Heart left ventricle (tissue), 16 donors: ENCODE data around the gene TRIM33. TPM values are rescaled to one million over a fixed set of nuclear protein-coding genes. Genes with fewer than 3 reads are reported as not detected.

Source experiments
- ATAC-seq, 4 donors: fragments of 200-7000 bp; cut with Tn5 transposase; one replicate each; pipeline ENCODE4 v1.9.1; 2020 to 2022; ENCODE audit warnings: moderate library complexity in 4 of 4, mild to moderate bottlenecking in 3 of 4, moderate number of reproducible peaks in 1 of 4
- DNase-seq, 5 donors: peaks; one replicate each; pipeline ENCODE4 v3.0.0-alpha.2; 2020
- H3K27ac ChIP-seq, 12 donors: fragments of 200-600 bp; sonication (generic) in 4 of 12; one replicate each; pipeline versions ENCODE4 v1.5.0 to v1.8.0; 2016 to 2022; ENCODE audit warnings: mild to moderate bottlenecking in 2 of 12
- H3K27me3 ChIP-seq, 9 donors: fragments of 200-600 bp; sonication (generic) in 2 of 9; one replicate each; pipeline versions ENCODE4 v1.5.1 to v1.8.0; 2016 to 2022; ENCODE audit warnings: mild to moderate bottlenecking in 3 of 9
- H3K36me3 ChIP-seq, 9 donors: fragments of 200-600 bp; sonication (generic) in 2 of 9; one replicate each; pipeline versions ENCODE4 v1.5.0 to v1.8.0; 2018 to 2022; ENCODE audit warnings: mild to moderate bottlenecking in 2 of 9
- H3K4me1 ChIP-seq, 12 donors: fragments of 200-600 bp; sonication (generic) in 4 of 12; one replicate each; pipeline versions ENCODE4 v1.5.0 to v1.8.0; 2016 to 2022; ENCODE audit warnings: mild to moderate bottlenecking in 3 of 12
- H3K4me3 ChIP-seq, 12 donors: fragments of 200-600 bp; sonication (generic) in 4 of 12; one replicate each; pipeline versions ENCODE4 v1.5.0 to v1.8.0; 2017 to 2022; ENCODE audit warnings: mild to moderate bottlenecking in 9 of 12, moderate library complexity in 4 of 12
- H3K9me3 ChIP-seq, 12 donors: fragments of 200-600 bp; sonication (generic) in 4 of 12; one replicate each; pipeline versions ENCODE4 v1.5.0 to v1.8.0; 2016 to 2022; ENCODE audit warnings: mild to moderate bottlenecking in 1 of 12
- CTCF ChIP-seq, 12 donors: fragments of 200-600 bp; sonication (generic) in 4 of 12; IDR thresholded peaks; one replicate each; pipeline versions ENCODE4 v1.5.0 to v1.8.0; 2018 to 2022; ENCODE audit warnings: antibody characterized with exemption in 12 of 12, mild to moderate bottlenecking in 5 of 12
- POLR2A ChIP-seq, 2 donors: fragments of 450-650 bp; IDR thresholded peaks; one replicate each; pipeline ENCODE4 v1.6.1; 2017; ENCODE audit warnings: antibody characterized with exemption in 2 of 2, mild to moderate bottlenecking in 2 of 2, moderate library complexity in 2 of 2
- WGBS, 4 donors: extraction: QIAGEN DNeasy Blood & Tissue Kit in 2 of 4; methylation state at CpG; one replicate each; pipeline versions ENCODE4 v1.1.5 to v1.1.7; 2013 to 2018; 5-methylcytosine and 5-hydroxymethylcytosine counted together
- intact Hi-C, 10 donors: fragments of 100-400 bp; cut with DNase I; formaldehyde crosslinking; loops; one replicate each; pipeline versions ENCODE4 v1.11.1 to v1.14.2; 2022
- polyA plus RNA-seq, 2 donors: library from polyadenylated mRNA; stranded (reverse); fragments of 200-250 nt; gene quantifications; one replicate each; pipeline ENCODE4 v1.2.3, GENCODE V29; 2013
- total RNA-seq, 9 donors: library from RNA; depleted of rRNA in 2 of 9; stranded (reverse); fragments of >200 nt in 2 of 9; fragmentation: NEBNext Ultra II Directional in 3 of 9; extraction: Animal tissue kit (Norgen Biotek cat#: 25700) in 3 of 9; gene quantifications; one replicate each; pipeline versions ENCODE4 v1.1.0 to v1.2.4, GENCODE V29; 2016 to 2023
- donor health status: ischemic (EF 13 %, LVEDD 7.1; RV severe dilation, severe dysfunction).
- donor health status: healthy with polysubstance abuse.
- donor health status: DM: no; HTN: yes; CAD: no.
- donor health status: DM: no; HTN: no; CAD: no.
- donor health status: ischemic (EF 25% LVEDD 6.9; RV normal size, moderate dysfunction).
- donor health status: ischemic (EF 25% LVEDD 5.7; RV mildly dilated, moderate dysfunction).
- donor health status: healthy.
- donor health status: DM: yes; HTN: yes; CAD: no.
- donor health status: ischemic (EF 35%, LVEDD 5.7; RV mildly dilated, moderate dysfunction).
- donor health status: nonischemic (EF 11% LVEDD 7.7; RV severe dilation, severe dysfunction).
- donor health status: DM: yes; HTN: yes; CAD: no.
- donor health status: PGD.
- donor health status: ischemic (EF 29% LVEDD 5.4; RV normal size, mild dysfunction).
- donor health status: nonischemic (EF 23%, LVEDD 6.1; RV moderate dilation, normal function).

TRIM33 gene
- total and polyA plus RNA-seq, 11 donors = 6.1 to 30.8 (median 17.3) TPM

DNA sequence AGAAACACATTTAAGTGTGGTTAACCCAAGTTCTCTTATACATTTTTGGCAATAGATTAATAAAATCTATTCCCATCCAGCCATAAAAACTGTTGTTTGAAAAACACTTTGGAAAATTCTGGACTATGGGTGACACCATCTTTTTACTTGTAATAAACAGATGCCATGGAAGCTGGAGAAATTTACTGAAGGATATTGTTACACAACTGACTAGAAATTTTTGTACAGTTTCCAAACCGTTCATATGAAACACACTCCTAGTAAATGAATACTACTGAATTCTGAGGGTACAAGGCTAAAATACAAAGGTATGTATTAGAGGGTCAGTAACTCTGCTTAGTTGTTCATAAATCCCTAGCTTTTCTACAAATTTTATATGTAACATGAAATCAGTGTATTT lies 48.7 kb downstream of the TRIM33 start:
- intact Hi-C loops = no loop called here
- peaks cover 0 to 40% (median 6%) of the 10 kb centered on the region in 9 donors for H3K36me3 ChIP-seq
- H3K4me1 ChIP-seq = peaks cover 0 to 31% (median 3%) of the 10 kb centered on the region in 12 donors
- peaks cover 0 to 3% (median 0%) of the 10 kb centered on the region in 12 donors for H3K9me3 ChIP-seq
- no peaks in the 10 kb centered on the region for H3K27me3 ChIP-seq
- 84 to 96% (median 92%) methylated on average over 1 of the region's 1 CpG for WGBS, 4 donors
- no peak overlapping the region for H3K27ac ChIP-seq
- ATAC-seq = no peak
- H3K4me3 ChIP-seq = no peak overlapping the region
- DNase-seq = no peak
- TF ChIP-seq CTCF (IDR thresholded peaks at IDR 0.05) (no peak), POLR2A (IDR thresholded peaks at IDR 0.05) (no peak)

GRCh38 chr1:114458237-114458777 lies 52.7 kb downstream of the TRIM33 start:
- intact Hi-C loops = no loop called here
- ATAC-seq = peak in 3 of 4 donors; percentile 26 to 53 (median 27)
- H3K4me3 ChIP-seq = no peak overlapping the region
- DNase-seq = no peak
- H3K27ac ChIP-seq = peak overlapping the region in 3 of 12 donors; percentile 11 to 45 (median 29)
- peaks cover 0 to 26% (median 5%) of the 10 kb centered on the region in 12 donors for H3K4me1 ChIP-seq
- no peaks in the 10 kb centered on the region for H3K27me3 ChIP-seq
- peaks cover 0 to 60% (median 28%) of the 10 kb centered on the region in 9 donors for H3K36me3 ChIP-seq
- peaks cover 0 to 3% (median 0%) of the 10 kb centered on the region in 12 donors for H3K9me3 ChIP-seq
- TF ChIP-seq CTCF (IDR thresholded peaks at IDR 0.05) (no peak), POLR2A (IDR thresholded peaks at IDR 0.05) (no peak)

DNA sequence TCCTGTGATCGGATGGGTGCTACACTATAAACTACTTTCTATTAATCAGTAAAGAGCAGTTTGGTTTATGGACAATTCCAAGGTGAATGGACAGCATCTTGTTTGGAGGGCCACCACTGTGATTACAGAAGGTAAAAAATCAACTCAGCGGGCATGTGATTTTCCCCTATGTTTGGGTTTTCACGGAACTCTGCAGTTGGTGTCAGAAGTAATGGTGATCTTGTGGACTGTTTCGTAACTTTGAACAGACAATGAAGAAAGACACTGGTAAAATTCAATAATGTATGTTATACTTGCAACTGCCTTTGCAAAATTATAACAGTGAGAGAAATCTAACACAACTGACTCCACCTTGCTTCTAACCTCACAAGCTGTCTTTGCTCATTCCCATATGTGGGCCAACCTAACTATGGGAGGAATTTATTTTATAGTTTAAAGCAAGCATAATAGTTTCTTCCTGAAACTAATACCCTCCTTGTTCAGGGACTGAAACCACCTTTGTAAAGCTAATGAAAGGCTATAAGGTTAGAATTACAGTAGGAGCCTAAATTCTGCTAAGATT lies 53.2 kb downstream of the TRIM33 start:
- intact Hi-C loops = no loop called here
- DNase-seq (no peak), ATAC-seq (no peak)
- no peak overlapping the region for H3K4me3 ChIP-seq
- H3K27me3 ChIP-seq = no peaks in the 10 kb centered on the region
- TF ChIP-seq POLR2A (IDR thresholded peaks at IDR 0.05) (no peak), CTCF (IDR thresholded peaks at IDR 0.05) (no peak)
- H3K9me3 ChIP-seq = peaks cover 0 to 3% (median 0%) of the 10 kb centered on the region in 12 donors
- peaks cover 0 to 62% (median 30%) of the 10 kb centered on the region in 9 donors for H3K36me3 ChIP-seq
- WGBS, 4 donors = 84 to 97% (median 91%) methylated on average over 4 of the region's 4 CpGs
- peak overlapping the region in 2 of 12 donors; percentile 3 to 29 for H3K27ac ChIP-seq
- peaks cover 0 to 26% (median 5%) of the 10 kb centered on the region in 12 donors for H3K4me1 ChIP-seq

DNA sequence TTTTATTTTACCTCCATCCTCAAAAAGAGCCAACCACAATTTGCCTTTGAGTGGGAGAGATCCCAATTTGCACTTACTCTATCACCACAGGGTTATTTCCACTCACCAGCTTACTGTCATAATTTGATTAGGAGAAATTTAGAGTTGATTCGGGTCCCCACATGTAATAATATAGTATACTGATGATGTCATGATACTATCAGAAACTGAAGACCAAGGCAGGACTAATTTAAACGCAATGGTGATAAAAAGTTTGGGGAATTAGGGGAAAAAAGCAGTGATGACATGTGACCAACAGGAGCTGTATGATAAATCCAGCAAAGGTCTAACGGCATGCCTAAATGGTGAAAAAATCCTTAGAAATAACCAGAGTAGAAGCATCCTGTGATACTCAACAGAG lies 54.4 kb downstream of the TRIM33 start:
- DNase-seq (no peak), ATAC-seq (no peak)
- Histone ChIP-seq H3K27ac (no peak overlapping the region), H3K4me3 (no peak overlapping the region), H3K4me1 (peaks cover 0 to 26% (median 5%) of the 10 kb centered on the region in 12 donors), H3K36me3 (peaks cover 0 to 60% (median 33%) of the 10 kb centered on the region in 9 donors), H3K27me3 (no peaks in the 10 kb centered on the region), H3K9me3 (peaks cover 0 to 3% (median 0%) of the 10 kb centered on the region in 12 donors)
- 77 to 88% (median 83%) methylated on average over 3 of the region's 3 CpGs for WGBS, 4 donors
- TF ChIP-seq CTCF (IDR thresholded peaks at IDR 0.05) (no peak), POLR2A (IDR thresholded peaks at IDR 0.05) (no peak)
- intact Hi-C loops = no loop called here
